BJ (cell line): ENCODE results near the gene PHLDA2. TPM values are rescaled to one million over a fixed set of nuclear protein-coding genes. Genes with fewer than 3 reads are reported as not detected.
A peak's percentile ranks its signal among the peaks of the same experiment; 100 is the strongest.

Experiments
- CTCF ChIA-PET: fragments of 350-600 bp; formaldehyde crosslinking; extraction: SDS; loops from one replicate; lab custom pipeline; 2021; ENCODE audit warnings: antibody characterized with exemption, inconsistent platforms; lab: Yijun Ruan, JAX
- POLR2A ChIA-PET: fragments of 300-600 bp; sonication (Branson Sonifier 250); formaldehyde crosslinking; extraction: SDS; loops from one replicate; lab custom pipeline; 2021; ENCODE audit warnings: antibody characterized with exemption; lab: Charles Lee
- DNase-seq: peaks from one replicate; pipeline ENCODE4 v3.0.0-alpha.2; 2011; ENCODE audit warnings: low read depth
- H3K27me3 ChIP-seq: 2 replicates; pipeline ENCODE4 v1.6.0; 2011; ENCODE audit warnings: low read length; ENCODE audit not compliant: control insufficient read depth, insufficient read depth
- H3K36me3 ChIP-seq: 2 replicates; pipeline ENCODE4 v1.5.1; 2011; ENCODE audit warnings: low read length; ENCODE audit not compliant: control insufficient read depth, insufficient read depth
- H3K4me3 ChIP-seq: 2 replicates; pipeline ENCODE4 v1.5.1; 2011; ENCODE audit warnings: low read depth, mild to moderate bottlenecking, control low read depth, low read length
- CTCF ChIP-seq: IDR thresholded peaks from 2 replicates; pipeline ENCODE4 v1.5.1; 2011; ENCODE audit warnings: low read depth, mild to moderate bottlenecking, control low read depth, inconsistent platforms, low read length, moderate library complexity; ENCODE audit not compliant: insufficient read depth
- polyA plus RNA-seq: library from polyadenylated mRNA; depleted of rRNA; stranded (reverse); fragments of >200 nt; gene quantifications from 2 replicates; pipeline ENCODE4 v1.2.3, GENCODE V29; 2011

Gene PHLDA2
- polyA plus RNA-seq, 1 experiment: 12.8 TPM

GRCh38 chr11:2929531-2929949 is 320 bp upstream of the PHLDA2 start:
- no peak for DNase-seq
- no peaks in the 10 kb centered on the region for H3K36me3 ChIP-seq
- CTCF ChIA-PET: interaction anchor here (0.8 to 3.2 kb wide), 11 partner anchors 9 to 398 kb away, joined by 3 to 22 read pairs (median 6); no protein-coding TSS in a partner anchor
- POLR2A ChIA-PET: interaction anchor here (0.6 to 0.9 kb wide), 2 partner anchors 120 to 230 kb away, joined by 3 read pairs; partner anchors contain the start of gene KCNQ1OT1
- H3K27me3 ChIP-seq: no peaks in the 10 kb centered on the region
- H3K4me3 ChIP-seq: peak overlapping the region; percentile 90
- TF ChIP-seq CTCF: no peak

DNA sequence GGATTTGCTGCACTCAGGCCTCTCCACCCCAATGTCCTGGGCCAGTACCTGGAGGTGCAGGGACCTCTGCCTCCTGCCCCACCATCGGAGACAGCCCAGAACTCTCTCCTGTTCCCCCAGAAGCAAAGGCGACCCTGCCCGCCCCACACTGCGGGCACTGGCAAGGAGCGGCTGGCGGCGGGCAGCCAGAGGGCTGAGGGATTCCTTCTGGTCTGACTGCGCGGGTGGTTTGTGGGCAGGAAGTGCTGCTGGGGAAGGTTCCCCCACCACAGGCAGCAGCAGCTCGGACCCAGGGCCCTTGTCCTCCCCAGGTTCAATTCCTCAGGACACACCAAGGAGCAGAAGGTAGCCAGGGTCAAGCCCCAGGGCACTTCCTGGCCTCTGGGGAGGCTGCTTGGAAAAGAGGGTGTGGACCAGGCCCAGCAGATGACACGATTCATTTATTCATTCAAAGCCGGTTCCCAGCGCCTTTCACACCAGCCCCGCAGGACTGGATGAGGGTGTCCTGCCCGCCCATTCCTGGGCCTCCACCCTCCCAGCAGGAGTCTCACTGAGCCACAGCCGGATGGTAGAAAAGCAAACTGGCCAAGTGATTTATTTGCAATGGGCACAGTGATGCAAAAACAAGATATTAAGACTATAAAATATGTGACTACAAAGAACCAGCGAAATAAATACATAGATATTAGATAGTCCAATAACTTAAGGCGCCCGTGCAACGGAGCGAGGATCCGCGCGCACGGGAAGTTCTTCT is 1.2 kb downstream of the PHLDA2 start:
- Histone ChIP-seq H3K36me3 (peaks cover 2% of the 10 kb centered on the region; the same call in 1 of the 2 replicates), H3K27me3 (no peaks in the 10 kb centered on the region), H3K4me3 (peak overlapping the region; percentile 90)
- DNase-seq: no peak
- CTCF ChIA-PET: interaction anchor here (1.1 to 2.7 kb wide), 8 partner anchors 8 to 397 kb away, joined by 3 to 22 read pairs (median 5); no protein-coding TSS in a partner anchor
- no peak for TF ChIP-seq CTCF
- POLR2A ChIA-PET: no interaction called here

DNA sequence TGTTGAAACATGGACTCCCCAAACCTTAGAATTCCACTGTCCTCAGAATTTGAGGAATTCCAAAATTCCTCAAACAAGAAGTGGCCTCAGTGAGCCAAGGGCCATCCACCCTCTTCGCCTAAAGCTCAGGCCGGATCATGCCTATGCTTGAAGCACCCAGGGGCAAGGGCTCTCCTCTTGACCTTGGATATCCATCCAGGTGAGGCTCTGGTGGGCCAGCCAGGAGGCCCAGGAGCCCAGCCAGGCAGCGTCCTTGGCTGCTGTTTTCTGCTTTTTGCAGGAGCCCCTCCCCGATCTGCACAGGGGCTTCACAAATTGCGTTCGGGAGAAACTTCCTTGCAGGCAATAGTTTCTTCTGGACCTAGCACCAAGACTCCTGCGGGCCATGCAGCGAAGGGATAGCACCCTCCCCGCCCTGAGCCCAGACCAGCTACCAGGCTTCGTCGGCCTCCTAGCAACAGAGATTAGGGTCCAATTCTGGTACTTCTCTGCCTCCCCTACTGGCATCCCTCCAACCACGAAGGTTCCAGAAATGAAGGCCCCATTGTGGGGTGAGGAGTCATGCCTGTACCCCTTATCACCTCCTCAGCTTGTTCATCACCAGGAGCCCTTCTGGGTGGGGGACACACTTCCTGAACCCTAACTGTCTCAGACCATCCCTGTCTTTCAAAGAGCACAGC is 2.0 kb downstream of the PHLDA2 start:
- DNase-seq: no peak
- CTCF ChIA-PET: interaction anchor here (0.8 to 1.5 kb wide), 4 partner anchors 10 to 396 kb away, joined by 4 read pairs; no protein-coding TSS in a partner anchor
- no peak overlapping the region for H3K4me3 ChIP-seq
- H3K27me3 ChIP-seq: no peaks in the 10 kb centered on the region
- POLR2A ChIA-PET: no interaction called here
- no peak for TF ChIP-seq CTCF
- peaks cover 2% of the 10 kb centered on the region; the same call in 1 of the 2 replicates for H3K36me3 ChIP-seq

DNA sequence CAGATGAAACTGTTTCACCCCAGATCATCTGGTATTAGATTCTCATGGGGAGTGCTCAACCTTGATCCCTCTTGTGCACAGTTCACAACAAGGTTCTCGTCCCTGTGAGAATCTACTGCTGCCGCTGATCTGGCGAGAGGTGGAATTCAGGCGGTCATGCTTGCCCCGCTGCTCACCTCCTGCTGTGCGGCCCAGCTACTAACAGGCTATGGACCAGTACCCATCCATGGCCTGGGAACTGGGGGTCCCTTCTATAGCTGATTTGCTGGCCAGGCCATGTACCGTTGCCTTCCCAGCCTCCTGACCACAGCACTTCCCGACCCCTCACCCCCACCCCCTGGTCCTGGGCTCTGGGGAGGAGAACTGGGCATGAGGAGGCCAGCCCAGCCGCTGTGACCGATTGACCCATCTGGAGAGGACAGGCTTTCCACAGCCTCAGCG is 2.6 kb downstream of the PHLDA2 start:
- no peak for TF ChIP-seq CTCF
- CTCF ChIA-PET: interaction anchor here (0.6 to 1.5 kb wide), 5 partner anchors 10 to 396 kb away, joined by 3 to 4 read pairs (median 4); no protein-coding TSS in a partner anchor
- H3K27me3 ChIP-seq: no peaks in the 10 kb centered on the region
- no peak overlapping the region for H3K4me3 ChIP-seq
- DNase-seq: no peak
- H3K36me3 ChIP-seq: peaks cover 2% of the 10 kb centered on the region; the same call in 1 of the 2 replicates
- POLR2A ChIA-PET: no interaction called here
